ENCODE measurements around the gene RUVBL2.

GRCh38 chr19:49061000-49061399 lies 67.3 kb downstream of the RUVBL2 start:
- no peak for TF ChIP-seq ZBTB7A (IDR thresholded peaks at IDR 0.05; ENCODE audit: low read depth)
- TF ChIP-seq, protein P1, sequence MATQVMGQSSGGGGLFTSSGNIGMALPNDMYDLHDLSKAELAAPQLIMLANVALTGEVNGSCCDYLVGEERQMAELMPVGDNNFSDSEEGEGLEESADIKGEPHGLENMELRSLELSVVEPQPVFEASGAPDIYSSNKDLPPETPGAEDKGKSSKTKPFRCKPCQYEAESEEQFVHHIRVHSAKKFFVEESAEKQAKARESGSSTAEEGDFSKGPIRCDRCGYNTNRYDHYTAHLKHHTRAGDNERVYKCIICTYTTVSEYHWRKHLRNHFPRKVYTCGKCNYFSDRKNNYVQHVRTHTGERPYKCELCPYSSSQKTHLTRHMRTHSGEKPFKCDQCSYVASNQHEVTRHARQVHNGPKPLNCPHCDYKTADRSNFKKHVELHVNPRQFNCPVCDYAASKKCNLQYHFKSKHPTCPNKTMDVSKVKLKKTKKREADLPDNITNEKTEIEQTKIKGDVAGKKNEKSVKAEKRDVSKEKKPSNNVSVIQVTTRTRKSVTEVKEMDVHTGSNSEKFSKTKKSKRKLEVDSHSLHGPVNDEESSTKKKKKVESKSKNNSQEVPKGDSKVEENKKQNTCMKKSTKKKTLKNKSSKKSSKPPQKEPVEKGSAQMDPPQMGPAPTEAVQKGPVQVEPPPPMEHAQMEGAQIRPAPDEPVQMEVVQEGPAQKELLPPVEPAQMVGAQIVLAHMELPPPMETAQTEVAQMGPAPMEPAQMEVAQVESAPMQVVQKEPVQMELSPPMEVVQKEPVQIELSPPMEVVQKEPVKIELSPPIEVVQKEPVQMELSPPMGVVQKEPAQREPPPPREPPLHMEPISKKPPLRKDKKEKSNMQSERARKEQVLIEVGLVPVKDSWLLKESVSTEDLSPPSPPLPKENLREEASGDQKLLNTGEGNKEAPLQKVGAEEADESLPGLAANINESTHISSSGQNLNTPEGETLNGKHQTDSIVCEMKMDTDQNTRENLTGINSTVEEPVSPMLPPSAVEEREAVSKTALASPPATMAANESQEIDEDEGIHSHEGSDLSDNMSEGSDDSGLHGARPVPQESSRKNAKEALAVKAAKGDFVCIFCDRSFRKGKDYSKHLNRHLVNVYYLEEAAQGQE (IDR thresholded peaks at IDR 0.05; ENCODE audit: low read depth) = no peak
- no peak for TF ChIP-seq MAX (IDR thresholded peaks at IDR 0.05)
- no peak for TF ChIP-seq EGR1 (IDR thresholded peaks at IDR 0.05)
- TF ChIP-seq CEBPB (IDR thresholded peaks at IDR 0.05) = no peak
- no peak for TF ChIP-seq USF1 (IDR thresholded peaks at IDR 0.05)
- no peak for TF ChIP-seq EP300 (IDR thresholded peaks at IDR 0.05; ENCODE audit: borderline replicate concordance)
- TF ChIP-seq FOXM1 (IDR thresholded peaks at IDR 0.05; ENCODE audit: borderline replicate concordance, low read depth) = no peak
- no peak for TF ChIP-seq CREB1 (IDR thresholded peaks at IDR 0.05; ENCODE audit: low read depth)
- no peak for TF ChIP-seq RAD21 (IDR thresholded peaks at IDR 0.05; ENCODE audit: low read depth)
- no peak for TF ChIP-seq YY1 (IDR thresholded peaks at IDR 0.05; ENCODE audit: low read depth)

Data from Ishikawa (cell line).